IMR-90 (cell line): ENCODE results near the gene CDKAL1.

Experiments
- CEBPB ChIP-seq: IDR thresholded peaks from 2 replicates; pipeline ENCODE4 v1.6.1; 2012; ENCODE audit warnings: low read depth, low read length, improper control_type of control experiment
- CTCF ChIP-seq: conservative IDR thresholded peaks from 2 replicates; pipeline ENCODE4 v1.5.1; 2012; ENCODE audit warnings: mild to moderate bottlenecking, low read depth, low read length, improper control_type of control experiment
- ELK1 ChIP-seq: fragments of 150-350 bp; IDR thresholded peaks from 2 replicates; pipeline ENCODE4 v1.6.1; 2016; ENCODE audit warnings: low read depth, mild to moderate bottlenecking, low read length, moderate library complexity, borderline replicate concordance
- POLR2A ChIP-seq: IDR thresholded peaks from 2 replicates; pipeline ENCODE4 v1.6.1; 2012; ENCODE audit warnings: mild to moderate bottlenecking, low read depth, low read length
- SMC3 ChIP-seq: fragments of 150-350 bp; IDR thresholded peaks from 2 replicates; pipeline ENCODE4 v1.6.1; 2016; ENCODE audit warnings: low read depth, mild to moderate bottlenecking, antibody characterized with exemption, low read length, moderate library complexity
- USF2 ChIP-seq: fragments of 150-350 bp; IDR thresholded peaks from 2 replicates; pipeline ENCODE4 v1.6.1; 2017; ENCODE audit warnings: mild to moderate bottlenecking, antibody characterized with exemption, low read length, low read depth

- no peak for TF ChIP-seq POLR2A
- TF ChIP-seq CTCF, result no peak
- no peak for TF ChIP-seq USF2
- TF ChIP-seq SMC3, result no peak
- TF ChIP-seq CEBPB, result no peak
- TF ChIP-seq ELK1, result no peak
Measured at GRCh38 chr6:20577173-20577688, 43.0 kb downstream of the CDKAL1 start.
